GM10248 (cell line): ENCODE measurements around the gene TRRAP.
"Not testable (repeated sequence)": the region's sequence is repeated elsewhere in the genome, so short reads cannot be mapped to it uniquely, and the experiment has no call there.

ENCODE experiments used
- CTCF ChIA-PET: fragments of 300-600 bp; sonication (Branson Sonifier 250); formaldehyde crosslinking; extraction: SDS; loops from one replicate; lab custom pipeline; 2021; ENCODE audit warnings: antibody characterized with exemption; lab: Yijun Ruan, JAX
- POLR2A ChIA-PET: fragments of 350-650 bp; sonication (Branson Sonifier 250); formaldehyde crosslinking; extraction: SDS; loops from one replicate; lab custom pipeline; 2020; ENCODE audit warnings: antibody characterized with exemption; lab: Yijun Ruan, JAX
- DNase-seq: peaks from one replicate; pipeline ENCODE4 v3.0.0; 2012; ENCODE audit errors: extremely low spot score
- CTCF ChIP-seq: IDR thresholded peaks from 2 replicates; pipeline ENCODE4 v1.5.1; 2012; ENCODE audit warnings: mild to moderate bottlenecking, low read depth; ENCODE audit errors: extremely low read depth, missing control alignments, control extremely low read depth

Gene TRRAP

DNA sequence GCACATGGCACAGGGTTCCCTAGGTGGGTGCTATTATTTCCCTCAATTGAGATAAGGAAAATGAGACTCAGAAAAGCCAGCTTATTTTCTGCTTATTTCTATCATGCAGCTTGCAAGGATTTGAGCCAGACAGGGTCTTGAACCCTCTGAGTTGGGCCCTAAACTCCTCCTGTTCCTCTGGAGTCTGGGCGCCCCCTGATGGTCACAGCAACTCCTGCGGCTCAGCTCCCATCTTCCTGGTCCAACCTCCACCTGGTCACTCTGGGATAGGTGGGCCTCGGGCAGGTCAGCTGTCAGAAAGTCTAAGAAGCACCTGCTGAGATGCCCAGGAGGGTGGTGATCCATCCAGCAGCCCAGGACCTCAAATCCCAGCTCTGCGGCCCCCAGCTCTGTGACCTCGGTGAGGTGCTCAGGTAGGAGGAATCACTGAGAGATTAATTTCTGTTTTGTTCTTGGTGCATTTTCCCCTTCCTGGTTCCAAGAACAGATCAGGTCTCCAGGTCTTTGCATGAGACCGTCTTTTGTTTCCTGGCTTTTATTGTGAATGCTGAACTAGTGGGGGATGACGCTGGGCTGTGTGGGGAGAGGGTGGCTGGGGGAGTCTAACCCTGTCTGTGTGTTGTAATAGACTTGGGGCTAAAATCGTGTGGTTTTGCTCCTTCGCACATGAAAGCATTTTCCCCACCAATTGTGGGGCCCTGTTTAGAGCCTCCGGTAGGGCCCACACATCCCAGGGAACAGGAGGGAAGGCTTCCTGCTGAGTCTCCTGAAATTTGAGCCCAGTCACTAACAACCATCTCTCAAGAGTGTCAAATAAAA is 41.3 kb upstream of the TRRAP start:
- DNase-seq: peak; percentile 59
- peak; percentile 67 for TF ChIP-seq CTCF
- POLR2A ChIA-PET: interaction anchor here (0.7 kb wide), 1 partner anchor 400 kb away, joined by 5 read pairs; no protein-coding TSS in a partner anchor

GRCh38 chr7:98837630-98837972 is 40.7 kb upstream of the TRRAP start:
- ChIA-PET CTCF (interaction anchor here (0.7 to 17.4 kb wide), 3 partner anchors 41 to 410 kb away, joined by 3 to 358 read pairs (median 3); no protein-coding TSS in a partner anchor), POLR2A (interaction anchor here (0.7 kb wide), 1 partner anchor 400 kb away, joined by 5 read pairs; no protein-coding TSS in a partner anchor)
- TF ChIP-seq CTCF: no peak
- DNase-seq: no peak

More for the DNA sequence above, 41.3 kb upstream of the TRRAP start:
- CTCF ChIA-PET: interaction anchor here (0.7 to 17.4 kb wide), 10 partner anchors 10 to 409 kb away, joined by 3 to 358 read pairs (median 3); no protein-coding TSS in a partner anchor

GRCh38 chr7:98840096-98840495 is 38.2 kb upstream of the TRRAP start:
- ChIA-PET CTCF (interaction anchor here (1.6 to 17.4 kb wide), 4 partner anchors 9 to 412 kb away, joined by 5 to 358 read pairs (median 36); no protein-coding TSS in a partner anchor), POLR2A (no interaction called here)
- DNase-seq: no peak
- no peak for TF ChIP-seq CTCF

- no peak for DNase-seq
- CTCF ChIA-PET: interaction anchor here (0.7 to 17.4 kb wide), 19 partner anchors 9 to 819 kb away, joined by 3 to 358 read pairs (median 4); no protein-coding TSS in a partner anchor
- POLR2A ChIA-PET: no interaction called here
- no peak for TF ChIP-seq CTCF
Measured at GRCh38 chr7:98840722-98841121, 37.6 kb upstream of the TRRAP start.

- POLR2A ChIA-PET: no interaction called here
- CTCF ChIA-PET: interaction anchor here (0.5 to 17.4 kb wide), 34 partner anchors 10 to 820 kb away, joined by 3 to 358 read pairs (median 4); partner anchors contain the start of genes BAIAP2L1 and TRRAP
- peak; percentile 75 for DNase-seq
- peak; percentile 95 for TF ChIP-seq CTCF
Measured at GRCh38 chr7:98841179-98841997, 36.9 kb upstream of the TRRAP start.

GRCh38 chr7:98842552-98842951 is 35.8 kb upstream of the TRRAP start:
- POLR2A ChIA-PET: not testable (repeated sequence)
- CTCF ChIA-PET: interaction anchor here (0.6 to 17.4 kb wide), 18 partner anchors 9 to 441 kb away, joined by 3 to 358 read pairs (median 3); partner anchors contain the start of gene BAIAP2L1

More at GRCh38 chr7:98842552-98842951, 35.8 kb upstream of the TRRAP start:
- DNase-seq: not testable (repeated sequence)
